MM.1S (cell line): ENCODE measurements around the gene NEXN.

Experiments
- EZH2 ChIP-seq: fragments of 300-600 bp; sonication (generic); optimal IDR thresholded peaks from 2 replicates; pipeline ENCODE3; 2017; ENCODE audit warnings: low read depth, mild to moderate bottlenecking, antibody characterized with exemption, low read length, mixed read lengths
- EZH2phosphoT487 ChIP-seq: fragments of 300-600 bp; sonication (generic); IDR thresholded peaks from 2 replicates; pipeline ENCODE4 v1.6.1; 2018; ENCODE audit warnings: antibody characterized with exemption, low read length
- TF ChIP-seq, protein P1 (sequence below): fragments of 300-600 bp; sonication (generic); IDR thresholded peaks from 2 replicates; pipeline ENCODE4 v1.5.1; 2016; ENCODE audit warnings: antibody characterized with exemption, low read length, mixed read lengths

DNA sequence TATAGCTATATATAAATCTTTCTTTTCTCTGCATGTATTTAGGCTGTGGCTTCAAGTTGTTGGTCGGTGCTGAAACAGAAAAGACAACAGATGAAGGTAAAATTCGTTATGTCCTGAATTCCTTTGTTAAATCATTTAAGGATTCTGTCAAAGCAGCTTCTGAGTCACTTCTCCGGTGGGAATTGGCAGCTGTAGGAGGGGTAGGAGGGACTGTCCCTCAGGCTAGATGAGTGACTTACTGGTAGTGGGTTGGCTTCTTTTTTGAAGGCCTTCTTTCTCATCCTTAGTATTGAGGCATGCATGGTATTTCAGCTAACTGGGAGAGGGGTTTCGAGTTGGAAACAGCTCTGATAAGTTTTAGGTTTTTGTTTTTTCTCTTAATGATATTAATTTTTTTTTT is 22.1 kb upstream of the NEXN start:
- TF ChIP-seq, protein P1, sequence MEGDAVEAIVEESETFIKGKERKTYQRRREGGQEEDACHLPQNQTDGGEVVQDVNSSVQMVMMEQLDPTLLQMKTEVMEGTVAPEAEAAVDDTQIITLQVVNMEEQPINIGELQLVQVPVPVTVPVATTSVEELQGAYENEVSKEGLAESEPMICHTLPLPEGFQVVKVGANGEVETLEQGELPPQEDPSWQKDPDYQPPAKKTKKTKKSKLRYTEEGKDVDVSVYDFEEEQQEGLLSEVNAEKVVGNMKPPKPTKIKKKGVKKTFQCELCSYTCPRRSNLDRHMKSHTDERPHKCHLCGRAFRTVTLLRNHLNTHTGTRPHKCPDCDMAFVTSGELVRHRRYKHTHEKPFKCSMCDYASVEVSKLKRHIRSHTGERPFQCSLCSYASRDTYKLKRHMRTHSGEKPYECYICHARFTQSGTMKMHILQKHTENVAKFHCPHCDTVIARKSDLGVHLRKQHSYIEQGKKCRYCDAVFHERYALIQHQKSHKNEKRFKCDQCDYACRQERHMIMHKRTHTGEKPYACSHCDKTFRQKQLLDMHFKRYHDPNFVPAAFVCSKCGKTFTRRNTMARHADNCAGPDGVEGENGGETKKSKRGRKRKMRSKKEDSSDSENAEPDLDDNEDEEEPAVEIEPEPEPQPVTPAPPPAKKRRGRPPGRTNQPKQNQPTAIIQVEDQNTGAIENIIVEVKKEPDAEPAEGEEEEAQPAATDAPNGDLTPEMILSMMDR, result no peak
- TF ChIP-seq EZH2 (no peak), EZH2phosphoT487 (no peak)
